Measurements from ENCODE around the gene PRSS50.

The PRSS50 gene

DNA sequence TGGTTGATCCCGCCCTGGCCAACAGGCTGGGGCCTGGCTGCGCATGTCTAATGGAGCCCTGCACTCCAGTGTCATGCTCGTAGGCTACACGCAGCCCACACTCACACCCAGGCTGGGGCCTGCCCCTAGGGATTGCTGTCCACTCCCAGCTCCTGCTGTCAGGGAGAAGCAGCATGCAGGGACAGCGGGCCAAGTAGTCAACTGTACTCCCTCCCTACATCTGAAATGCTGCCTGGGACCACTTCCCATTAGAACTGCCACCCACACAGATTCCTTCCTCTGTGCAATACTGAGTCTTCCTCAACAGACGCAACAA, 40.3 kb downstream of the PRSS50 start:
- H3K27ac Mint-ChIP-seq = no peak overlapping the region

DNA sequence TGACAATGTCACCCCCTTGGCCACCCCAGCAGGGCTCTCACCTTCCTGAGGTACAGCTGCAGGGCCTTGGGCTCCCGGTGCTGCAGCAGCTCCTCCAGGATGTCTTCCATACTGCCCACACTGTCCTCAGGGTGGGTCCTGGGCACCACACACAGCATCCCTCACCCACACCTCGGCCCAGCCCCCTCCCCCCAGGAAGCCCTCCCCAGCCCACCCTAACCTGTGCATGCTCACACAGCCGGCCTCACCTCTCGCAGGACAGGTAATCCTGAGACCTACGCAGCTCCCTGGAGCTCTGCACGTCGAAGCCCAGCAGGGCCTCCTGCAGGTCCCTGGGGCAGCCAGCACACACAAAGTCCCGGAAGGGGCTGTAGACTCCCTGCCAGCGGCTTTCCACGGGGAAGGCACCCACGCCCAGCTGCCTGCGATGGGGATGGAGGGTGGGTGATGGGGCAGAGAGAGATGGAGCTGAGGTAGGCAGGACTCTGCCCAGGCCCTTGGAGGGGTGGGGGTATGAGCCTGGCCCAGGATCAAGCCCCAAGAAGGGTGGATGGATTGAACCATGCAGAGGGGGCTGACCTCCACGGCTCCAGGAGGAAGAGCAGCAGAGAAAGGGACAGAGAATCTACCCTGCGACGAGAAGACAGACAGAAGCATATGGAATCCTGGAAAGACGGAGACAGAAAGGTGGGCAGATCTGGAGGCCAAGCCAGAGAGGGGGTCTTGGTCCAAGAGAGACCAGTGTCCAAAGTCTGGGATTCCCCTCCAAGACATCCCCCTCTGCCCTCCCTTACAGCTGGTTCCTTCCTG, 40.9 kb downstream of the PRSS50 start:
- H3K9me3 Mint-ChIP-seq = no peaks in the 10 kb centered on the region
- no peaks in the 10 kb centered on the region for H3K4me1 Mint-ChIP-seq (ENCODE audit: low read depth)
- no peak overlapping the region for H3K4me3 Mint-ChIP-seq
- no peak for DNase-seq
- no peak overlapping the region for H3K27ac Mint-ChIP-seq
- H3K36me3 Mint-ChIP-seq (ENCODE audit: low read depth) = peaks cover 5% of the 10 kb centered on the region
- H3K27me3 Mint-ChIP-seq = no peaks in the 10 kb centered on the region

More for the DNA sequence above, 40.3 kb downstream of the PRSS50 start:
- no peak for DNase-seq
- H3K9me3 Mint-ChIP-seq = no peaks in the 10 kb centered on the region
- H3K4me3 Mint-ChIP-seq = no peak overlapping the region
- H3K27me3 Mint-ChIP-seq = no peaks in the 10 kb centered on the region
- H3K36me3 Mint-ChIP-seq (ENCODE audit: low read depth) = peaks cover 6% of the 10 kb centered on the region
- no peaks in the 10 kb centered on the region for H3K4me1 Mint-ChIP-seq (ENCODE audit: low read depth)

DNA sequence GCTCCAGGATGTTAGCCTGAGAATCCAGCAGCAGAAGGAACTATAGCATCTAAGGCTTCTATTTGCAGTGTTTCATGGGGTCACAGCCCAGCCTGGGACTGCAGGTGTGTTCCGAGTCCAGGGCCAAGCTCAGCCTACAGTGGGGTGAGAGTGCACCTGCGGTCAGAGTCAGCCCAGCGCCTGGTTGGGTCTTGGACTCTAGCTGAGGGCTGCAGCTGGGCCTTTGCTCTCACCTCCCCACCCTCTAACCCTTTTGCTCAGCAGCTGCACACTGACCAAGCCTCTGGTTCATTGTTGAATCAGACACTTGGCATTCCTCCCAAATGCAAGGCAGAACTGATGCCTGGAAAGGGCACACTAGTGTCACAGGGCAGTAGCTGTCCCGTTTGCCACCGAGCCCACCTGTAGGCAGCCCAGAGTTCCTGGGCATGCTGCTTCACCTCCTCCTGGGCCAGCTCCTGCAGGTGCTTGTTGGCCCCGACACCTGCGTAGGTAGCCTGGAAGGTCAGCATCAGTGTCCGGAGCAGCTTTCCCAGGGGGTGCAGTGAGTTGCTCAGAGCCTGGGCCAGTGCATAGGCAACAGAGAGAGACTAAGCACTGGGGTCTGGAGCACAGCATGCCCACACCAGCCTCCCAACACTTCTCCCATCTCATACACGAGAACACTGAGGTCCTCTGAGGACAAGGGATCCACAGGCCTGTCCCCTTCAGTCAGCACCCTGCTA, 41.7 kb downstream of the PRSS50 start:
- Mint-ChIP-seq H3K9me3 (no peaks in the 10 kb centered on the region), H3K36me3 (ENCODE audit: low read depth) (peaks cover 5% of the 10 kb centered on the region), H3K27me3 (no peaks in the 10 kb centered on the region), H3K27ac (no peak overlapping the region), H3K4me3 (no peak overlapping the region), H3K4me1 (ENCODE audit: low read depth) (no peaks in the 10 kb centered on the region)
- no peak for DNase-seq

GRCh38 chr3:46675426-46675825, 42.2 kb downstream of the PRSS50 start:
- Mint-ChIP-seq H3K4me3 (no peak overlapping the region), H3K27ac (no peak overlapping the region)

GRCh38 chr3:46674031-46674845, 43.4 kb downstream of the PRSS50 start:
- Mint-ChIP-seq H3K4me1 (ENCODE audit: low read depth) (no peaks in the 10 kb centered on the region), H3K27ac (no peak overlapping the region), H3K27me3 (no peaks in the 10 kb centered on the region), H3K9me3 (no peaks in the 10 kb centered on the region), H3K4me3 (no peak overlapping the region), H3K36me3 (ENCODE audit: low read depth) (peaks cover 5% of the 10 kb centered on the region)
- DNase-seq = no peak

More at GRCh38 chr3:46675426-46675825, 42.2 kb downstream of the PRSS50 start:
- no peak for DNase-seq
- H3K4me1 Mint-ChIP-seq (ENCODE audit: low read depth) = no peaks in the 10 kb centered on the region
- peaks cover 5% of the 10 kb centered on the region for H3K36me3 Mint-ChIP-seq (ENCODE audit: low read depth)
- H3K9me3 Mint-ChIP-seq = no peaks in the 10 kb centered on the region
- H3K27me3 Mint-ChIP-seq = no peaks in the 10 kb centered on the region

DNA sequence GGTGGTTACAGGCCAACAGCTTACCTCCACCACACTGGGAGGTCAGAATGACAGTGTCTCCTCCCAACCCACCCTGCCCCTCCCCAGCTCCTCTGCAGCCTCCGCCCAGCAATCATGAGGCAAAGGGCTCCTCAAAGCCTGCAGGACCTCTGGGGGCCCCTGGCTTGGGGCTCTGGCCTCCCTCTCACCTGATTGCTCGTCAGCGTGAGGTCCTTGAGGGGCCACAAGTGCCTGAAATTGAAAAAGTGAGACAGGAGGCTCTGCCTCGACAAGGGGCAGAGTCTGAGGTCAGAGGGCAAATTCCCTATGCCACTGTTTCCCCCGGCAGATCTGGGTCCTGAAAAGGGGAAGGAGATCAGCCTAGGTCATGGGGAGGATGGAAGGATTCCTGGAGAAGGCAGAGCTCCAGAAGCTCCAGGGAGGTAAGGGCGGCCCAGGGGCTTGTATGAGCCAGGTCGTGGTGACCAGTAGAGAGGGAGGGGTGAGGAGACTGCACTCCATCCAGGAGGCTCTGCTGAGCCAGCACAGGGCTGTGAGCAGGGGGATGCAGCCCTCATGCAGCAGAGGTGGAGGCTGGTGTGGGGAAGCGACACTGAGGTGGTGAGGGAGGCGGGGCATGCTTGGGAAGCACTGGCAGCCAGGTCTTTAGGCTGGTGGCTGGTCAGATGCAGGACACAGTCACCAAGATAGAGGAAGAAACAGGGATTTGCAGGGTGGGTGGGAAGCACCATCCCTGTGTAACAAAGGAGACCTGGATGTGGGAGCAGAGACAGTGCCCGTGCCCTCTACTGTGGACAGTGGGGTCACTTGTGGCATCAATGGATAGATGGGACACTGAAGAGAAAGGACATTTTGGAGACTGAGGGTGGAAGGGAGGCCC, 44.3 kb downstream of the PRSS50 start:
- H3K27ac Mint-ChIP-seq = no peak overlapping the region
- no peaks in the 10 kb centered on the region for H3K27me3 Mint-ChIP-seq
- H3K4me1 Mint-ChIP-seq (ENCODE audit: low read depth) = no peaks in the 10 kb centered on the region
- DNase-seq = no peak
- H3K4me3 Mint-ChIP-seq = no peak overlapping the region
- no peaks in the 10 kb centered on the region for H3K9me3 Mint-ChIP-seq
- H3K36me3 Mint-ChIP-seq (ENCODE audit: low read depth) = peaks cover 5% of the 10 kb centered on the region

- no peaks in the 10 kb centered on the region for H3K4me1 Mint-ChIP-seq (ENCODE audit: low read depth)
- no peak for DNase-seq
- H3K27me3 Mint-ChIP-seq = no peaks in the 10 kb centered on the region
- no peak overlapping the region for H3K4me3 Mint-ChIP-seq
- H3K9me3 Mint-ChIP-seq = no peaks in the 10 kb centered on the region
- H3K27ac Mint-ChIP-seq = no peak overlapping the region
- peaks cover 5% of the 10 kb centered on the region for H3K36me3 Mint-ChIP-seq (ENCODE audit: low read depth)
Measured at GRCh38 chr3:46672349-46672695, 45.3 kb downstream of the PRSS50 start.

- Mint-ChIP-seq H3K4me3 (no peak overlapping the region), H3K9me3 (no peaks in the 10 kb centered on the region), H3K36me3 (ENCODE audit: low read depth) (peaks cover 5% of the 10 kb centered on the region), H3K27ac (no peak overlapping the region), H3K27me3 (no peaks in the 10 kb centered on the region), H3K4me1 (ENCODE audit: low read depth) (no peaks in the 10 kb centered on the region)
- DNase-seq = no peak
Measured at GRCh38 chr3:46671541-46672348, 45.9 kb downstream of the PRSS50 start.

- no peak for DNase-seq
- H3K9me3 Mint-ChIP-seq = no peaks in the 10 kb centered on the region
- H3K27ac Mint-ChIP-seq = no peak overlapping the region
- peaks cover 5% of the 10 kb centered on the region for H3K36me3 Mint-ChIP-seq (ENCODE audit: low read depth)
- no peaks in the 10 kb centered on the region for H3K4me1 Mint-ChIP-seq (ENCODE audit: low read depth)
- no peaks in the 10 kb centered on the region for H3K27me3 Mint-ChIP-seq
- no peak overlapping the region for H3K4me3 Mint-ChIP-seq
Measured at GRCh38 chr3:46670891-46671427, 46.7 kb downstream of the PRSS50 start.

GRCh38 chr3:46670000-46670890, 47.4 kb downstream of the PRSS50 start:
- Mint-ChIP-seq H3K9me3 (no peaks in the 10 kb centered on the region), H3K36me3 (ENCODE audit: low read depth) (peaks cover 5% of the 10 kb centered on the region), H3K4me3 (no peak overlapping the region), H3K4me1 (ENCODE audit: low read depth) (no peaks in the 10 kb centered on the region), H3K27ac (no peak overlapping the region), H3K27me3 (no peaks in the 10 kb centered on the region)
- DNase-seq = no peak

DNA sequence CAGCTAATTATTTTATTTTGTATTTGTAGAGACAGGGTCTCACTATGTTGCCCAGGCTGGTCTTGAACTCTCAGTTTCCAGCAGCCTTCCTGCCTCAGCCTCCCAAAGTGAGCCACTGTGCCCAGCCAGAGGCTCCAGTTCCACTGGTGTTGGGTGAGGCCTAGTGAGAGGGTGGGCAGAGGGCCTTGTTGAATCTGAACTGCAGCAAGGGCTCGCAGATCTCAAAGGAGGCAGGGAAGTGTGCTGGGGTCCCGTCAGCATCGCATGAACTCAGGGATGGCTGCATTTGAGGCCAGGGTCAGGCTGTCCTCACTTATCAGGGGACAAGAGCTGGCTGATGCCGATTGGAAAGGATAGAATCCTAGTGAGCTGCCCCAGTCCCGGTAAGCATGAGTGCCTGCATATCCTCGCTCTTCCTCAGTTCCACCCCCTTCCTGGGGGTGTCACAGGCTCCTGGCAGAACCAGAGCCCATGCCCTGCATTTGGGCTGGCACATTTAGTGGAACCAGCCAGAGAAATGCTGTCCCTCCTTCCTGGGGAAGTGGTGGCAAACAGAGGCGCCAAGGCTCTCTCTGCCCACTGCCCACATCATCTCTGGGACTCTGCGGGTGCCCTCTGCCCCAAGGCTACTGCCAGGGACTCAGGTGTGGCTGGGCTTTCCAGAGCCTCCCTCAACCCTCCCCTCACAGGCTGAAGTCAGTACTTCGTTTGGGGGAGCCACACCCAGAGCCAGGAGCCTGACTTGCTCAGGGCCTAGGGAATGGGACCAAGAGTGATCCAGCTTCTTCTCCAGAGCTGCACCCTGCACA, 48.3 kb downstream of the PRSS50 start:
- no peaks in the 10 kb centered on the region for H3K27me3 Mint-ChIP-seq
- no peaks in the 10 kb centered on the region for H3K9me3 Mint-ChIP-seq
- no peak overlapping the region for H3K4me3 Mint-ChIP-seq
- no peak overlapping the region for H3K27ac Mint-ChIP-seq
- no peaks in the 10 kb centered on the region for H3K4me1 Mint-ChIP-seq (ENCODE audit: low read depth)
- H3K36me3 Mint-ChIP-seq (ENCODE audit: low read depth) = peaks cover 4% of the 10 kb centered on the region
- DNase-seq = peak; percentile 13

DNA sequence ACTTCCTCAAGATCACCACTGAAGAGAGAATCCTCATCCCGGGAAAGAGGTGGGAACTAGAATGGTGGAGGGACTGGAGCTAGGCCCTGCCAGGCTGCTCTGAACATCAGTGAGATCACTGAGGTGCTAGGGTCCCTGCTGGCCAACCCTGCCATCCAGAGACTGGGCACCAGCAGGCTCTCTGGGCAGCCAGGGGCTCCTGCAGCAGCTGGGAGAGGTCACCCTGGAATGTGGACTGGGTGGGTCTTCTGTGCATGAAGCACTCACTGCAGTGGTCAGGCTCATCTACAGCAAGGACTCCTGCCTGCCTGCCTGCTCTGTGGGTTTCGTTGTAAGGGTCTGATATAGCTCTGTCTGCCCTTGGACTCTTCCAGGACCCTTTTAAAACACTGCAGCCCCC, 49.1 kb downstream of the PRSS50 start:
- DNase-seq = peak; percentile 20
- no peaks in the 10 kb centered on the region for H3K4me1 Mint-ChIP-seq (ENCODE audit: low read depth)
- H3K36me3 Mint-ChIP-seq (ENCODE audit: low read depth) = peaks cover 2% of the 10 kb centered on the region
- no peaks in the 10 kb centered on the region for H3K27me3 Mint-ChIP-seq
- no peak overlapping the region for H3K27ac Mint-ChIP-seq
- no peak overlapping the region for H3K4me3 Mint-ChIP-seq
- no peaks in the 10 kb centered on the region for H3K9me3 Mint-ChIP-seq

Data from activated T-cell treated with anti-CD3 and anti-CD28 coated beads, Interleukin-2, amount 50 U/mL, for 24 hours (primary cell).